ENCODE results near the gene DNAJC21. TPM values are rescaled to one million over a fixed set of nuclear protein-coding genes. Genes with fewer than 3 reads are reported as not detected.

Gene DNAJC21
- total RNA-seq, 4 donors from 2014 or later, result 24.8 to 51.9 (median 32.0) TPM

DNA sequence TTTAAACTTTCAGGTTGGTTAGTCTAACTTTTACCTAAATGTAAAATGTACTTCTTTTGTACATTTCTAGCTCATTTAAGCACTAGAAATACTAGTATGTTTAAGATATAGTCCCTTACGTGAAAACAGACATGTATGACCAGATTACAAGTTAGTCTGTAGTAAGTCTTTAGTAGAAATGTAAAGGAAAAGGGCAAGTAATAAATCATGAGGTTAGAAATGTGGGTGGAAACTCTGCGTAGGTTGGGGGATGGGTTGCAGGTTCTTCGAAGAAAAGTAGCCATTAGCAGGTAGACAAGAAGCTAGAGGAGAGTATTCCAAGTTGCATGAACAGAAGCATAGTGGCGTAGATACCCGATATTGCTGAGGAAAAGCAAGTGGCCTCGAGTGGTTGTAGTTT, 36.9 kb upstream of the DNAJC21 start:
- WGBS, 2 donors, result 89 to 91% methylated on average over 6 of the region's 6 CpGs
- H3K4me3 ChIP-seq, result no peak overlapping the region
- TF ChIP-seq, protein P1, sequence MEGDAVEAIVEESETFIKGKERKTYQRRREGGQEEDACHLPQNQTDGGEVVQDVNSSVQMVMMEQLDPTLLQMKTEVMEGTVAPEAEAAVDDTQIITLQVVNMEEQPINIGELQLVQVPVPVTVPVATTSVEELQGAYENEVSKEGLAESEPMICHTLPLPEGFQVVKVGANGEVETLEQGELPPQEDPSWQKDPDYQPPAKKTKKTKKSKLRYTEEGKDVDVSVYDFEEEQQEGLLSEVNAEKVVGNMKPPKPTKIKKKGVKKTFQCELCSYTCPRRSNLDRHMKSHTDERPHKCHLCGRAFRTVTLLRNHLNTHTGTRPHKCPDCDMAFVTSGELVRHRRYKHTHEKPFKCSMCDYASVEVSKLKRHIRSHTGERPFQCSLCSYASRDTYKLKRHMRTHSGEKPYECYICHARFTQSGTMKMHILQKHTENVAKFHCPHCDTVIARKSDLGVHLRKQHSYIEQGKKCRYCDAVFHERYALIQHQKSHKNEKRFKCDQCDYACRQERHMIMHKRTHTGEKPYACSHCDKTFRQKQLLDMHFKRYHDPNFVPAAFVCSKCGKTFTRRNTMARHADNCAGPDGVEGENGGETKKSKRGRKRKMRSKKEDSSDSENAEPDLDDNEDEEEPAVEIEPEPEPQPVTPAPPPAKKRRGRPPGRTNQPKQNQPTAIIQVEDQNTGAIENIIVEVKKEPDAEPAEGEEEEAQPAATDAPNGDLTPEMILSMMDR (IDR thresholded peaks at IDR 0.05), result no peak
- TF ChIP-seq POLR2A (IDR thresholded peaks at IDR 0.05), result no peak
- H3K27ac ChIP-seq, result no peak overlapping the region
- H3K9me3 ChIP-seq, result no peaks in the 10 kb centered on the region
- no peaks in the 10 kb centered on the region for H3K36me3 ChIP-seq
- H3K27me3 ChIP-seq, result no peaks in the 10 kb centered on the region
- no peaks in the 10 kb centered on the region for H3K4me1 ChIP-seq
- intact Hi-C loops (cut with DNase I), result loop anchor here (10.0 kb wide), 1 partner anchor 368 kb away; no protein-coding TSS in a partner anchor
- DNase-seq, result no peak

DNA sequence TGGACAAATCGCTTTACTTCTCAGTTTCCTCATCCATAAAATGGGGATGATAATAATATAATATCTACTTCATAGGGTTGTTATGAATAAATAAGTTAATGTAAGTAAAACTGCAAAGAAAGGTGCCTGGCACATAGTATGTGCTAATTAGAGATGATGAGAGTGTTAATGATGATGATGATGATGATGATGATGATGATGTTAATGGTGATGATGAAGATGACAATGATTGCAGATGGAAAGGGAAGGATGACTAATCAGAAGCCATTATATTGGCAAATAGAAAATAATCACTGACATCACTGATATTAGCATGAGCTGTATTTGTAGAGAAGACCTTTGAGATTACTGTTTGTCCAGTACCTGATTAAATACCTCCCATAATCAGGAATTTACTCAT, 34.6 kb upstream of the DNAJC21 start:
- Histone ChIP-seq H3K9me3 (no peaks in the 10 kb centered on the region), H3K36me3 (no peaks in the 10 kb centered on the region), H3K27ac (no peak overlapping the region), H3K27me3 (no peaks in the 10 kb centered on the region), H3K4me3 (no peak overlapping the region), H3K4me1 (peaks cover 0 to 5% (median 0%) of the 10 kb centered on the region in 3 donors)
- no peak for DNase-seq
- intact Hi-C loops (cut with DNase I), result loop anchor here (5.0 to 10.0 kb wide), 2 partner anchors 370 to 412 kb away; no protein-coding TSS in a partner anchor
- 95 to 100% methylated on average over 1 of the region's 1 CpG for WGBS, 2 donors
- TF ChIP-seq, protein P1 (IDR thresholded peaks at IDR 0.05), result no peak
- no peak for TF ChIP-seq POLR2A (IDR thresholded peaks at IDR 0.05)

- 71 to 100% methylated on average over 1 of the region's 2 CpGs for WGBS, 2 donors
- intact Hi-C loops (cut with DNase I), result loop anchor here (5.0 to 10.0 kb wide), 2 partner anchors 371 to 414 kb away; no protein-coding TSS in a partner anchor
- H3K36me3 ChIP-seq, result no peaks in the 10 kb centered on the region
- no peaks in the 10 kb centered on the region for H3K9me3 ChIP-seq
- H3K4me3 ChIP-seq, result no peak overlapping the region
- H3K27me3 ChIP-seq, result no peaks in the 10 kb centered on the region
- no peak for TF ChIP-seq POLR2A (IDR thresholded peaks at IDR 0.05)
- TF ChIP-seq, protein P1 (IDR thresholded peaks at IDR 0.05), result no peak
- DNase-seq, result no peak
- no peak overlapping the region for H3K27ac ChIP-seq
- H3K4me1 ChIP-seq, result peaks cover 0 to 5% (median 0%) of the 10 kb centered on the region in 3 donors
These were observed 33.5 kb upstream of the DNAJC21 start for GRCh38 chr5:34895641-34896419.

DNA sequence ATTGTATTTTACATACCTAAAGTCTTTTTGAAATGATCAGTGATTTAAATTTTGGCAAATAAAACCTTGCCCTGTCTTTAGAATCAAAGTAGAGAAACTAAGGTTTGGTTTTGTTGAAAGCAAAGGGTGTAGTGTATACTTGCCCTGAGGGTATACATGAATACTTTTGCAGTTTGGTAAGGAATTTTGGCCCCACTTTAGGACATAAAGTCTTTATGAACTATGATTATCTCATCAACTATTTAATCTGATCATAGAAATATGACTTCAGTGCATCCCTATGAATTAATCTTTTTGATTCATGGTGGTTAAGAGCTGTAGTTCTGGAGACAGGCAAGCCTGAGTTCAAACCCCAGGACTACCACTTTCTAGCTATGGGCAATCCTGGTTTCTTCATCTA, 31.7 kb upstream of the DNAJC21 start:
- intact Hi-C loops (cut with DNase I), result loop anchor here (5.0 to 10.0 kb wide), 2 partner anchors 373 to 415 kb away; no protein-coding TSS in a partner anchor
- no peak overlapping the region for H3K4me3 ChIP-seq
- no peaks in the 10 kb centered on the region for H3K27me3 ChIP-seq
- H3K4me1 ChIP-seq, result peaks cover 0 to 5% (median 0%) of the 10 kb centered on the region in 3 donors
- no peaks in the 10 kb centered on the region for H3K9me3 ChIP-seq
- no peaks in the 10 kb centered on the region for H3K36me3 ChIP-seq
- TF ChIP-seq POLR2A (IDR thresholded peaks at IDR 0.05), result no peak
- TF ChIP-seq, protein P1 (IDR thresholded peaks at IDR 0.05), result no peak
- DNase-seq, result no peak
- H3K27ac ChIP-seq, result no peak overlapping the region

- intact Hi-C loops (cut with DNase I), result loop anchor here (5.0 to 10.0 kb wide), 2 partner anchors 374 to 416 kb away; no protein-coding TSS in a partner anchor
- TF ChIP-seq POLR2A (IDR thresholded peaks at IDR 0.05), result no peak
- TF ChIP-seq, protein P1 (IDR thresholded peaks at IDR 0.05), result peak; percentile 57 to 86 (median 82)
- H3K9me3 ChIP-seq, result no peaks in the 10 kb centered on the region
These were observed 31.0 kb upstream of the DNAJC21 start for GRCh38 chr5:34898258-34898895.

More at GRCh38 chr5:34898258-34898895, 31.0 kb upstream of the DNAJC21 start:
- Histone ChIP-seq H3K27me3 (no peaks in the 10 kb centered on the region), H3K27ac (no peak overlapping the region), H3K4me3 (no peak overlapping the region), H3K36me3 (no peaks in the 10 kb centered on the region), H3K4me1 (peaks cover 0 to 5% (median 0%) of the 10 kb centered on the region in 3 donors)
- 0% methylated on average over 3 of the region's 3 CpGs for WGBS, 2 donors
- no peak for DNase-seq

Measured in esophagus squamous epithelium (tissue), 5 donors.